ENCODE results near the gene TACSTD2.
"Not testable (repeated sequence)": the region's sequence is repeated elsewhere in the genome, so short reads cannot be mapped to it uniquely, and the experiment has no call there.

The TACSTD2 gene

DNA sequence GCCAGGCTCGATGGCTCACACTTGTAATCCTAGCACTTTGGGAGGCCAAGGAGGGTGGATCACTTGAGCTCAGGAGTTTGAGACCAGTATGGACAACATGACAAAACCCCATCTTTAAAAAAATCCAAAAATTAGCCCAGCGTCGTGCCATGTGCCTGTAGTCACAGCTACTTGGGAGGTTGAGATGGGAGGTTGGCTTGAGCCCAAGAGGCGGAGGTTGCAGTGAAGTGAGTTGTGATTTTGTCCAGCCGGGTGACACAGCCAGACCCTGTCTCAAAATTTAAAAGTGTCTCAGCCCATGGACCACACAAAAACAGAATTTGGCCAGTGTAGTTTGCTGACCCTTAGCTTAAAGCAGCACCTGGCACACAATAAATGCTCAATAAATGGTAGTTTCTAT is 11.3 kb upstream of the TACSTD2 start:
- H3K4me3 ChIP-seq (ENCODE audit: low read depth, low read length), result no peak overlapping the region

DNA sequence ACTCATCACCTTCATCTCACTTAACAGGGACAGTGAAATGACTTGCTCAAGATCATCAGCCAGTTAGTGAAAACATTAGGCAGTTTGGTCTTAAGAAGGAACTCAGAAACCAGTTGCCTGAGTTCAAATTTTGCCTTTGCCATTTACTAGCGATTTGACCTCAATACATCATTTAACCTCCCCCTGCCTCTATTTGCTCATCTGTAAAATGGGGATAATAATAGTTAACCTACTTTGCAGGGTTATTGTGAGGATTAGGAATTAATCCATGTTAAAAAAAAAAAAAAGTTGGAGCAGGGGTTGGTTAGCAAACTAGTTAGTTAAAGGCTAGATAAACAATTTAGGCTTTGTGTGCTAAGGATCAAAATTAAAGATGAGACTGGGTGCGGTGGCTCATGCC is 10.6 kb upstream of the TACSTD2 start:
- no peak overlapping the region for H3K4me3 ChIP-seq (ENCODE audit: low read depth, low read length)

DNA sequence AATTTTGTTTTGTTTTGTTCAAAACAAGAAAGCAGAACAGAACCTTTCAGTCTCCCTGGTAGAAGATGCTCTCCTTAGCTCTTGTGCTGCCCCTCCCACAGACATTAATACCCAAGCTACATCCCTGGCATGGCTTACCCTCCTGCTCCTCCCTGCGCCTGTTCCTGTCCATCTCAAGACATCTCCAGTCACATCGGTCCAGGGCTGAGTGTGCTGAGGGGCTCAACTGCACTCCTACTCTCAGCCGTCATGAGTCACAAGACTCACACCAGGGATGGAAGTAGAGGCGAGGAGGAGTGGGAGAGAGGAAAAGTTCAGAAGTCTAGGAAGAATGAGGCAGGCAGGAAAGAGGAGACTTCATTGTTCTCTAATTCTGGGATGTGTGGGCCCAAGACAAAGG is 9.2 kb upstream of the TACSTD2 start:
- H3K4me3 ChIP-seq (ENCODE audit: low read depth, low read length), result no peak overlapping the region

DNA sequence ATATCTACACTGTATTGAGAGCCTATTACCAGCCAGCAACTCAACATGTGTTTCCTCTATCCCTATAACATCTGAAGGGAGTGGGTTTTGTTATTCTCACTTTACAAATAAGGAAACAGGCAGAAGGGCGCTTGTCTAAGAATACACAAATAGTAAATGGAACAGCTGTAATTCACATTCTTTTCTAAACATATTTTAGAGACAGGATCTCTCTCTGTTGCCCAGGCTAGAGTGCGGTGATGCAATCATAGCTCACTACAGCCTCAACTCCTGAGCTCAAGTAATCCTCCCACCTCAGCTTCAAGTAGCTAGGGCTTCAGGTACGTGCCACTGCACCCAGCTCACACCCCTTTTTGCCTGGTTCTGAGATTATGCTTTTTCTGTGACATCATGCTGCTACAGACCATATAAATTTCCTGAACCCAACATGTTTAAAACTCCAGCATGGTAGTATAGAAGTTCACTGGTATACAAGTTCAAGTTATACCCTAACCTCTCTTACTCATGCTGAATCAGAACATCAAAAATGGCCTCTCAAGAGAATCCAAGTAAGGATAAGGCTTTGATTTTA is 8.6 kb upstream of the TACSTD2 start:
- H3K4me3 ChIP-seq (ENCODE audit: low read depth, low read length), result no peak overlapping the region

DNA sequence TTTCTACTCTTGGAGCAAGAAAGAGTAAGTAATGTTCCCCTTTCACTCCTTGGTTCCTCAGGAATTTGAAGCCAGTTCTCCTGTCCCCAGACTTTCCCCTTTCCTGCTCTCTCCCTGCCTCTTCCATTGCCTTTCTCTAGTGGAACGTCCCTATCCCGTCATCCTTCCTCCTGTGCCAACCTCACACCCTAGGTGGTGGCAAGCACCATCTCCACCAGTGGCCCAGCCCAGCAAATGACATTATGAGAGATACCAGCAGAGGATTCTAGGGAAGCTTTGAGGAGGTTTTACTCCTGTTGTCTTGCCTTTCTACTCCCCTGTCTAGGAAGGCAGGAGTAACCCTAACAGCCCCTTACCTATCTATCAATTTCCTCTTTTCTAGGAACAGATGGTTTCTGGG is 8.1 kb upstream of the TACSTD2 start:
- no peak overlapping the region for H3K4me3 ChIP-seq (ENCODE audit: low read depth, low read length)

DNA sequence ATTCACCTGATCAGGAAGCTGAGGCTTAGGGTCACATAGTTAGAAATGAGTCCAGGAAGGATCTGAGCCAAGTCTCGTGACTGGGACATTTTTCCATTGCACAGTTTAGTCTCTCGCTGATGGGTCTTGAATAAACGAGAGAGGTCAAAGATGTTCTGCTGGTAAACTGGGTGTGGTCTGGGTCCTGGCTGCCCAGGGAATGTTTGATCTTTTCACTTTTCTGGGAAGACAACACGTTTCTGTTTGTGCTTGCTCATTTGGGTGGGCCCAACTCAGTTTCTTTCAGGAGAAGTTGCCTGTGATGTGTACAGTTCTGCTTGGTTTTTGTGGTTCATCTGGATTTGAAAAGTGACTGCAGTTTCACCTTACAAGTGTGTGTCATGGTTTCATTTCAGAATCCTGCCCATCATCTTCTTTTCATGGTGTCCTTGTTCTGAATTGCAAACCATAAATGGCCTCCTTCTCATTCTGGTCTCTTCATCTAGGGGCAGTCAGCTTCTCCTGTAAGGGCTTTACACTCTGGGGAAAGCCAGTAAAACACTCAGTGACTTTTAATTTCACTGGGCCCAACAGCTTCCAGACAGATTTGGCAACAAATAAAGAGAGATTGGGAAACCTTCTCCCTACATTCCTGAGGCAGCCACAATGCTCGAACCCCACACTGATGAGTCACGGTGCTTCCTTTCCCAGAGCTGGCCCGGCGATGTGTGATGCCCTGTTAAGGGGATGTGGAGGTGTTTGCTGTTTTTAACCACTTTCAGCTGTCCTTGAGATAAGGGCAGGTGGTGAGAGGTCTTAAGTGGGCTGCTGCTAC is 7.2 kb upstream of the TACSTD2 start:
- no peak overlapping the region for H3K4me3 ChIP-seq (ENCODE audit: low read depth, low read length)

DNA sequence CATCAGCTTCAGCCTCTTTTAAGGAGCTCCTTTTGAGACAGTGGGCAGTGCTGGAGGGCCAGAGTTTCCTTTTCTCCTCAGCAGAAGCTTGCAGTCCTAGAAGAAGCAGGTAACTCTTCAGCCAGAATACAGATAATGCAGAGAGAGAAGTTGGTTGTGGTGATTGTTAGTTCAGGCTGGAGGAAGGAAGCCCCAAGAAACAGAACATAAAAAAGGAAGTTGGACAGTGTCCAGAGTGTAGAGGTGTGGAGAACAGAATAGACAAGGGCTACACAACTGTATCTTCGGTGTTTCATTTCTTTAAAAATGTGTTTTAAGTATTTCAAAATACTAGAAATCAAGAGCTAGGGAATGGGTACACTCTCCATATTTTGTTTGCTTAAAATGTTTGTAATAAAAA is 6.4 kb upstream of the TACSTD2 start:
- H3K4me3 ChIP-seq (ENCODE audit: low read depth, low read length), result no peak overlapping the region

DNA sequence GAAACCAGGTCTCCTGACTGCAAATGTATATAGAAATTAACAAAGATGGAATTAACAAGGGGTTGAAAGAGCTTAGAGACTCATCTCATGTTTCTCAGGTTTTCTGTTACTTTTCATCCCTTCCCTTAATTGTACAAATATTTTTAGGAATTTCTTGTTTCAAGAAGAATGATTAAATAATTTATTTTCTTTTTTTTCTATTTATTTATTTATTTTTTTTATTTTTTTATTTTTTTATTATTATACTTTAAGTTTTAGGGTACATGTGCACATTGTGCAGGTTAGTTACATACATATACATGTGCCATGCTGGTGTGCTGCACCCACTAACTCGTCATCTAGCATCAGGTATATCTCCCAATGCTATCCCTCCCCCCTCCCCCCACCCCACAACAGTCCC is 5.1 kb upstream of the TACSTD2 start:
- not testable (repeated sequence) for H3K4me3 ChIP-seq (ENCODE audit: low read depth, low read length)

DNA sequence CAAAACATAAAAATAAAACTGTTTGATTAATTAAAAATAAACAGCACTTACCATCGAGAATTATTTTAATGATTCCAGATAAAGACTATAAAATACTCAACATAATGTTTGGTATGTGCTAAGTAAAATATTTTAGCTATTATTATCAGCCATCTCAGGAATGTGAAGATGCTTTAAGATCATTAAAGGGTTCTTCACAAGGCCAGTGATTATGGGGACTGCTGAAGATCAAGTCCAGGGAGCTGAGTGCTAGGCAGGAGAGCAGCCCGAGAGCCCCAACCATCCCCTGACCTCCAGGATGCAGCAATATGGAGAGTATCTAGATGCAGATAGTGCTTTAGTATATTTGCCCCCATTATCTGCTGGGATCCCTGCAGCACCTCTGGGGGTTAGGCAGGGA is 4.6 kb upstream of the TACSTD2 start:
- H3K4me3 ChIP-seq (ENCODE audit: low read depth, low read length), result no peak overlapping the region

DNA sequence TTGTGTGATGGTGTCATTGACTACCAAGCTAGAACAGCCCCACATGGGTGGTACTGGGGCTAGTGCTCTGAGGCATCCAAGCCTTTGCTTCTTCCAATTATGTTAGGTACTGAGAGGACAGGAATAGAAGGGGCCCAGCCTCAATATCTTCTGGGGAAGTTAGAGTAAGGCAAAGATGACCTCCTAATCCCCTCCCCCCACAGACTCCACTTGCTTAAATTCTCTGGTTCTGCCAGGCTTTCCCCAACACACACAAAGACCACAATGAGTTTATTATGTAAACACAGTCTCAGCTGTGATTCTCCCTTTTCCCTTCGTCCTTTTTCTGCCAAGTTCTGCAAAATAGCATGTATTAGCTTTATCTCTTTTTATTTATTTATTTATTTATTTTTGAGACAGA is 3.1 kb upstream of the TACSTD2 start:
- H3K4me3 ChIP-seq (ENCODE audit: low read depth, low read length), result no peak overlapping the region

DNA sequence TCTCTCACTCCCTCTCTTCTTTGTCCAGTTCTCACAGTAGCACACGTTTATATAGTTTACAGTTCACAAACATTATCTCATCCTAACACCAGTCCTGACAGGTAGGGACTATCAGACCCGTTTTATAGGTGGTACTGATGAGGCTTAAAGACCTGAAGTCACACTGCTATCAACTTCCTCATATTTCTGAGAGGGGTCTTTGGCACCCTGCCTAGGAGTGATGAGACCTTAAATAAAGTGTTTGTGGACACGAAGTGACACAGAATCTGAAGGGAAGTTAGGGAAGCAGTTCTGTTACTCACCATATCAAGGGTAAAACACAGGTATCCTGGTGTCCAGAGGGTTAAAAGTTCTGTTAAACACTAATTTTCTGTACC is 590 bp upstream of the TACSTD2 start:
- peak overlapping the region; percentile 27 for H3K4me3 ChIP-seq (ENCODE audit: low read depth, low read length)

DNA sequence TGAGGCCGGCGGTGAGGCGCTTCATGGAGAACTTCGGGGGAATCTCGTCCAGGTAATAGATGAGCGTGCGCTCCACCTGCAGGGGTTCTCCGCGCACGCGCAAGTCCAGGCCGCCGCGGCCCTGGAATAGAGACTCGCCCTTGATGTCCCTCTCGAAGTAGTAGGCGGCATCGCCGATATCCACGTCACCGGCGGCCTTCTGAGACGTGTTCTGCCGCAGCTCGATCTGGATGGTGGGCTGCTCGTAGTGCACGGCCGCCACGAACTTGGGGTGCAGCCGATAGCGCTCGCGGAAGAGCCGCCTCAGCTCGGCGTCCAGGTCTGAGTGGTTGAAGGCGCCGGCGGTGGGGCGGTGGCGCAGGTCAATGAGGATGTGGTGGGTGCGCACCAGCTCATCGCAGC is 726 bp downstream of the TACSTD2 start:
- H3K4me3 ChIP-seq (ENCODE audit: low read depth, low read length), result peak overlapping the region; percentile 27

DNA sequence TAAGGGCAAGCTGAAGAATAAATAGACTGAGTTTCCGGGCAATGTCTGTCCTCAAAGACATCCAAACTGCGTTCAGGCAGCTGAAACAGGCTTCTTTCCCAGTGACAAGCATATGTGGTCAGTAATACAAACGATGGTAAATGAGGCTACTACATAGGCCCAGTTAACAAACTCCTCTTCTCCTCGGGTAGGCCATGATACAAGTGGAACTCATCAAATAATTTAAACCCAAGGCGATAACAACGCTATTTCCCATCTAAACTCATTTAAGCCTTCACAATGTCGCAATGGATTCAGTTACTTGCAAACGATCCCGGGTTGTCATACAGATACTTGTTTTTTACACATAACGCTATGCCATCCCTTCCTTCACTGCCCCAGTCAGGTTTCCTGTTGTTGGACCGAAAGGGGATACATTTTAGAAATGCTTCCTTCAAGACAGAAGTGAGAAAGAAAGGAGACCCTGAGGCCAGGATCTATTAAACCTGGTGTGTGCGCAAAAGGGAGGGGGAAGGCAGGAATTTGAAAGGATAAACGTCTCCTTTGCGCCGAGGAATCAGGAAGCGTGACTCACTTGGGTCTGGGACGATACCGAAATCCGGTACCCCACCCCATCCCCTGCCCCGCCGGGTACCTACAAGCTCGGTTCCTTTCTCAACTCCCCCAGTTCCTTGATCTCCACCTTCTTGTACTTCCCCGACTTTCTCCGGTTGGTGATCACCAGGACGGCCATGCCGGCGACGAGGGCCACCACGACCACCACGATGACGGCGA is 1.3 kb downstream of the TACSTD2 start:
- H3K4me3 ChIP-seq (ENCODE audit: low read depth, low read length), result no peak overlapping the region

DNA sequence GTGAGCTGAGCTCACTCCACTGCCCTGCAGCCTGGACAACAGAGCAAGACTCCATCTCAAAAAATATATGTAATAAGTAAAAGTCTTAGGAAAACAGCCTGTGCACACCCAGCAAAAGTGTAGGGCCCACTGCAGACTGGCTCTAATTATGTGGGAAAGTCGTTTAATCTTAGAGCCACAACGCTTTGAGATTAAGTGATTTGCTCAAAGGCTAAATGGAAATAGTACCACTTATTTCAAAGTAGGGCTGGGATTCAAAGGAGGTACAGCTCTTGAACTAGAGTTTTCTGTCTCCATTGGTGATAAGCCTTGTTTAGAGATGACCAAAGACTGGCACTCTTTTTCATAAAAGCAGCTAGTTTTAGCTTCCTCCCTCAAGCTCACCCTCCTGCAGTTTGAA is 2.2 kb downstream of the TACSTD2 start:
- no peak overlapping the region for H3K4me3 ChIP-seq (ENCODE audit: low read depth, low read length)

DNA sequence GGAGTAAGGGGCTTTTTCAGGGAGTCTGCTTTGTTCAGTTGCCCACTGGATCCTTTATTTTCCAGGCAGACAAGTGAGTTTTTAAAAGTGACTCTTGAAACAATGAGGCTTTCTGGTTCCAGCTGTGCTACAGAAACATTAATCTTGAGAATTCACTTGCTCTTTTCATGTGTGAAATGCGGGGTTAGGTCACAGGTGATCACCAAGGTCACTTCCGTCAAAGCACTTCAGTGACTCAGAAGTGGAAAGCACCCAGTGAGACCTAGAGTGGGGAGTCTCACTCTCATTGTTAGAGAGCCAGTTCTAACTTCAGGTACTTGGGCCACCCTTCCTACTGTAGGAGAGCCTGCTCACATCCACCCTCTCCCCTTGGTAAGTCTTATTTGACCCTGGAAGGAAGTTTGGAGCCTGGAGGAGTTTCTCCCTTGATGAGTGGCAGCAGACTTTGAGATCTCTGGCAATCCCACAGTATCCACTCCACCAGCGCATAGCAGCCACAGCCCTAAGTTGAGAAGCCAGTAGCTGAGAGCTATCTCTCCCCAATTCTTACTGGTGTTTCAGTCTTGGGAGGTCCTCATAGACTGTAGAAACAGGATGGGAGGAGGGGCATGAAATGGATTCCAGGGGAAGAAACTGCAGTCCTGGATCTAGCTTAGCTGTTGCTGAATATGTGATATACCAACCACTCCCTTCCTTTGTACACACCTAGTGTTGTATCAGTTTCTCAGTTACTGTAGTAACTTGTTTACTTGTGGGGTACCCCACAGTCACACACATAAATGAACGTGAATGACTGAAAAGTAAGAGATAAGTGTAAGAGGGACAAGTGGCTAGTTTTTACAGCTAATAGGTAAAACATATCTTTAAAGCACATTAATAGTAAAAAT is 3.1 kb downstream of the TACSTD2 start:
- H3K4me3 ChIP-seq (ENCODE audit: low read depth, low read length), result no peak overlapping the region

DNA sequence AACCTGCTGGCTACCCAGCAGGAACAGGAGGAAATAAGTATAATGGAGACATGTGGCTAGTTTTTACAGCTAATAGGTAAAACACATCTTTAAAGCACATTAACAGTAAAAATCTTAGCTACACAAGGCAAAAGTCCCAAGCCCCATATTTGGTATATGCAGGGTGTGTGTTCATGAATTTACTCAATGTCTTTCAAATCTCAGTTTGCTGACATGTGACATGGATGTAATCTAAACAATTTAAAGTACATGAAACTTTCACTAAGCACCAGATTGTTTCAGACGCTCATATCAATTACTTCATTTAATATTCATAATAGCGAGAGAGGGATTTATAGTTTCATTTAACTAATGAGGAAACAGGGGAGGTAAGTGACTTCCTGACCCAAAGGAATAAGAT is 3.9 kb downstream of the TACSTD2 start:
- H3K4me3 ChIP-seq (ENCODE audit: low read depth, low read length), result no peak overlapping the region

DNA sequence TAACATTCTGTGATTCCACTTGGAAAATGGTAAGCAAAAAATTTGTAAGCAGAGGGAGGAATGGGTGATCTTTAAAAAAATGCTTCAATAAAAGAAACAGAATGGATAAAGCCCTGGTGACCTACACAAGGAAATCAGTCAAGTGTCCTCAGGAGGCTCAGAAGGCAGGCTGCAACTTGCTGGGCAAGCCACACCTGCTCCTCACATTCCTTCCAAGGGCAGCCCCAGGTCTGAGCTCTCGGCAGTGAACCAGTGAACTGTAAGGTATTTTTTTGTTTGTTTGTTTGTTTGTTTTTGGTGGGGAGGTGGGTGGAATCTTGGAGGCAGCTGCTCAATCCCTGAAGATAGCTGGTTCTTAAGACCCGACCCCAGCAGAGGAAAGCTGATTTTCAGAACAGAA is 4.4 kb downstream of the TACSTD2 start:
- H3K4me3 ChIP-seq (ENCODE audit: low read depth, low read length), result no peak overlapping the region

DNA sequence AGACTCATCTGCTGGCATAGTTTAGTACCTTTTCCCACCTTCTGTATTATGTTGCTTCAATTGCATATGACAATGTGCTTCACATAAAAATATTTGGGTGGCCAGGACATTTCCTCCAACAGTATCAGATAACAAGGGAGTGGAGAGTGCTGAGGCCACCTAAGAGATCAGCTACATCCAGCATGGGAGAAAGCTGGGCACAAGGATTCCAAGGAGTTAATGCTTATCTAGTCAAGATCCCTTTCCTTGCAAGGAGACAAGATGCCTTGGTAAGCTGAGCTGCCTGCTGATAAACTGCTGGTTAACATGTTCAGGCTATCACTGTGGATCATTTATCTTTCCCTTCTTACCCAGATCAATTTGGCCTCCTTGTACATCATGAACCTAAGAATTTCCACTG is 5.4 kb downstream of the TACSTD2 start:
- no peak overlapping the region for H3K4me3 ChIP-seq (ENCODE audit: low read depth, low read length)

DNA sequence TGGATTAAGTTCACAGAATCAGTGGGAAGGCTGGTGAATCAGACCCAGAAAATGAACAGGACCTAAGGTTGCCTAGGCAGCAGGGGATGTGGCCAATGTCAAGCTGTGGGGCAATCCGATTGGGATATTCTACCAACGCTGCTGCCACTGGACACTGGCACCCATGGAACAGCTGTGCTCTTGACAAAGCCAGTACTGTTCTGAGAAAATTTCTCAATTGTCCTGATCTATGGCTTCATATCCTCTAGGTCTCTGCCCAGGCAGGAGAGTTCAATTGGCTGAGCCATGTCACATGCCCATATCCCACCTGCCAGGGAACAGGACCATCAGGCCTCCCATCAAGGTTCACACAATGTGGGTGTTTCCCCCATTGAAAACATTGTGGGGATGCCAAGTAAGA is 6.2 kb downstream of the TACSTD2 start:
- no peak overlapping the region for H3K4me3 ChIP-seq (ENCODE audit: low read depth, low read length)

DNA sequence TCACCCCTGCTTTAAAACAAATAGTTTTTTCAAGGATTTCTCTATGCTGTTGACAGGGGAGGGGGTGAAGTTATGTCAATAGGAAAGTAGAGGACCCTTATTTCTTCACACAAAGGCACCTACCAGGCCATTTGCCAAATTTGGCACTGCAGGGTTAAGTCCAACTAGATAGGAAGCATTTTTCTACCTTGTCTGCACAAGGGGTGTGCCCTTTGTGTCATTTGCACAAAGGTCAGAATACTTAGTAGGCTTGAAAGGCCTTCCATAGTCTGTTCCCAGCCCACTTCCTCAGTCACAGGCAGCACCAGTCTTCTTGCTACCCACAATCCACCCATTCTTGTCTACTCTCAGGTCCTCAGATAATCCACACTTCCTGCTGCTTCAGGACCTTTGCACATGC is 7.0 kb downstream of the TACSTD2 start:
- peak overlapping the region; percentile 4 for H3K4me3 ChIP-seq (ENCODE audit: low read depth, low read length)

DNA sequence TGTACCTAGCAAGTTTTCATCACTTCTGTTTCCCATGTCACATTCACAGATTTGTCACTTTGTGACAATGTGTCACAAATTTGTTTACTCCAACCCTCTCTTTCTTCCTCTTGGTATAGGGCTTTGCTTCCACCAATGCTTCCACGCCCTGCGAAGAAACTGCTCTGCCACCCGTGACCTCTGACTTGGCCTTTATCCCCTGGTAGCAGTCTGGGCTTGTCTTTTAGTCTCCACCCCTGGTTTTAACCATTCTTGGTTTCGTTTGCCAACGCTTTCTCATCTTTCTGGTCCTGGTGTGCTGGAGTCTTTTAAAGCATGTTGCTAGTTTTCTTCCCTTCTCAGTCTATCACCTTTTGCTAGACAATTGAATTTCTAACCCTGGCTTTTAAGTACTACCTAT is 8.1 kb downstream of the TACSTD2 start:
- H3K4me3 ChIP-seq (ENCODE audit: low read depth, low read length), result no peak overlapping the region
